Fibroblast of the conjunctiva (primary cell): ENCODE data around the gene CALHM2.
A peak's percentile ranks its signal among the peaks of the same experiment; 100 is the strongest.
"Not testable (repeated sequence)": the region's sequence is repeated elsewhere in the genome, so short reads cannot be mapped to it uniquely, and the experiment has no call there.

Experiments
- DNase-seq: peaks from one replicate; pipeline ENCODE4 v3.0.0-alpha.2; 2010; ENCODE audit warnings: low read depth

CALHM2 gene, protein sequence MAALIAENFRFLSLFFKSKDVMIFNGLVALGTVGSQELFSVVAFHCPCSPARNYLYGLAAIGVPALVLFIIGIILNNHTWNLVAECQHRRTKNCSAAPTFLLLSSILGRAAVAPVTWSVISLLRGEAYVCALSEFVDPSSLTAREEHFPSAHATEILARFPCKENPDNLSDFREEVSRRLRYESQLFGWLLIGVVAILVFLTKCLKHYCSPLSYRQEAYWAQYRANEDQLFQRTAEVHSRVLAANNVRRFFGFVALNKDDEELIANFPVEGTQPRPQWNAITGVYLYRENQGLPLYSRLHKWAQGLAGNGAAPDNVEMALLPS

DNA sequence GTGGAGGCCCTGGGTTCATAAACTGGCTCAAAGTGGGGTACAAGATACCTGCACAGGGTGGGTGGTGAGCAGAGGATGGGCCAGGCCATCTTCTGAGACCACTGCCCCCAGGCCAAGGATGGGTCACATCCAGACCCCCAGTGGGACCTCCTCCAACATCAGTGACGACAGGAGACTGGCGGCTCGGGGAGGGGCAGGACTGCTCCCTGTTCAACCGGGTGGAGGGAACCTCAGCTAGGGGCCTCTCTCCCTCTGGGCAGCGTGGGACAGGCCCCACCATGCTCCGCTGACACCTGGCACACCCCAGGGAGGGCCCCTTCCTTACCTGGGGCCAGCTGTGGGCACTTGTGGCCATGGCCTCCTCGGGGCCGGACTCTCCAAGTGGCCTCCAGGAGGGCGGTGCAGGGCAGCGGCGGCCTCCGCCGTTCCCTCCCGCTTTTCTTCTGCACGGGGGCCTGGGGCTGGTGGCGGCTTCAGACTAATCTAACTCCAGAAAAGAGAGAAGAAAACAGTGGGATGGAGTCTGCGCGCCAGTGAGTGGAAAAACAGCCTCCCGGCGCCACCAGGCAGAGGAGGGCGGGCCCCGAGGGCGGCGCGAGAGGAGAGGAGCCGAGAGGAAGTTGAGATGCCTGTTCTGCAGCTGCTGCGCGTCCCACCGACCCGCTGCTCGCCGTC is at the start of gene CALHM2:
Gene CALHM2 (minus strand): TSS at position 540 of the 675 bp plus-strand sequence. CDS start 2,429 bp downstream, outside the sequence.
- DNase-seq, result no peak

DNA sequence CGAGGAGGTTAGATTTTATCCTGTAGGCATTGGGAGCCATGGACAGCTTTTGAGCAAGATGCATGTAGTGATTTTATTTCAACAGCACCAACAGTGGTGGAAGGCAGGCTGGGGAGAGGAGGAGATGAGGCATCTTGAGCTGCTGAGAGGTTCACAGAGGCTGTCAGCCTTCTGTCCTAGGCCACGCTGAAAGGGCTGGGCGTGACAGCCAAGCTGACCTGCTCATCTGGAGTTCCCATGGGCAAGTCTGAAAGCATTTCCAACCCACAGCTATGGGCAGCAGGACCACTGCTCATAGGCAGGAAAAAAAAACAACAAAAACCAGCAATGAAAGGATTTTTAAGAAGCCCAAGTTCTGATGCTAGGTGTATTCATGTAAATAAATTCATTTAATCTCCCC is 49.0 kb upstream of the CALHM2 start:
- DNase-seq, result no peak

DNA sequence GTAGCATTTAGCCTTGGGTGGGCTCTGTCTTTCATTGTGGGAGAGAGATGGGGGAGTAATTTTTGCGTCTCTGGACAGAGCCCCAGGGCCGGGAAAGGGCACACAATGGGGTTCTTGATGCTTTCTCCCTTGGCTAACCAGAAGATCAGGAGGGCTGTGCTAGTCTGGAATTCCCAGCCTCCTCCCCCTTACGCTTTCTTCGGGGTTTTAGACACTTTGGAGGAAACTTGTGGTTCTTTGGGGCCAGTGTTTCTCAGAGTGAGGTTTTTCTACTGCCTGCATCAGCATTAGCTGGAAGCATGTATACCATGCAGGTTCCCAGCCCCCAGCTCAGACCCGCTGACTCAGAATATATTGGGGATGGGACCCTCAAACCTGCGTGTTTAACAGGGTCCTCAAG is 48.3 kb upstream of the CALHM2 start:
- no peak for DNase-seq

DNA sequence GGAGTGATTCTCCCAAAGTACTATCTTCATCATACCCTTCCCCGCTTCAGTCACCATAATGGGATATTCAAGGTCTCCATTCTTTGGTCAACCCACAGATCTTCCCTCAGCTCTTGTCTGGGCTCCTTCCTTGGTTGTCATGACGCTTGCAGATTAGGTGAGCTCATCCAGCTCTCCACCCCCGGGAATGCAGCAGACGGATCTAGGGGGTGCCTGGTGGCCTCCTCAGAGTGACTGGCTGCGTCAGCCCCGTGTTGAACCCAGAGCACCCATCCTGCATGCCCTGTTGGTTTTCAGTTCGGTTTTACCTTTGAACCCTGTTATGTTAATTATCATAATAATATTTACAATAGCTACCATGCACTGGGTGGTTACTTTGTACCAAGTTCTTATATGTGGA is 47.7 kb upstream of the CALHM2 start:
- no peak for DNase-seq

DNA sequence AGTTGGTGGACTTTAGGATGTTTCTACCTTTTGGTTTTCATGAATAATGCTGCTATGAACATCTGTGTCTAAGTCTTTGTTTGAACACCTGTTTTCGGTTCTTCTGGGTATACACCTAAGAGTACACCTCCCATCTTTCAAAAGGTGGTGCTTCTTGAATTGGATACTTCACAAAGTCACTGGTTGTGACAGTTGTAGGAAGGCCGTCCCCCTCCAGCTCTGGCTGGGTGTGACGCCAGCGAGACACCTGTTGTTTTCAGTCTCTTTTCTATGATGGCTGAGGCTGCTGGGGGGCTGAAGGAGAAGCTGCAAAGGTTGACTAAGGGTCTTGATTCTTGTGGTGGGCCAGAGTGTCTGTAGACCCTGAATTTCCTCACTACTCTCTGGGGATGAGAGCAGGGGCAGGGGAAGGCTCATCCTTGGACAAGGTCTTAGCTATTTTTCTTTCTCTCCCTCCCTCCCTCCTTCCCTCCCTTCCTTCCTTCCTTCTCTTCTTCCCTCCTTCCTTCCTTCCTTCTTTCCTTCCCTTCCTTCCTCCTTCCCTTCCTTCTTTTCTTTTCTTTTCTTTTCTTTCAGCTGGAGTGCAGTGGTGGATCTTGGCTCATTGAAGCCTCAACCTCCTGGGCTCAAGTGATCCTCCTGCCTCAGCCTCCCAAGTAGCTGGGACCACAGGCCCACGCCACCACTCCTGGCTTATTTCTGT is 46.9 kb upstream of the CALHM2 start:
- DNase-seq, result no peak

DNA sequence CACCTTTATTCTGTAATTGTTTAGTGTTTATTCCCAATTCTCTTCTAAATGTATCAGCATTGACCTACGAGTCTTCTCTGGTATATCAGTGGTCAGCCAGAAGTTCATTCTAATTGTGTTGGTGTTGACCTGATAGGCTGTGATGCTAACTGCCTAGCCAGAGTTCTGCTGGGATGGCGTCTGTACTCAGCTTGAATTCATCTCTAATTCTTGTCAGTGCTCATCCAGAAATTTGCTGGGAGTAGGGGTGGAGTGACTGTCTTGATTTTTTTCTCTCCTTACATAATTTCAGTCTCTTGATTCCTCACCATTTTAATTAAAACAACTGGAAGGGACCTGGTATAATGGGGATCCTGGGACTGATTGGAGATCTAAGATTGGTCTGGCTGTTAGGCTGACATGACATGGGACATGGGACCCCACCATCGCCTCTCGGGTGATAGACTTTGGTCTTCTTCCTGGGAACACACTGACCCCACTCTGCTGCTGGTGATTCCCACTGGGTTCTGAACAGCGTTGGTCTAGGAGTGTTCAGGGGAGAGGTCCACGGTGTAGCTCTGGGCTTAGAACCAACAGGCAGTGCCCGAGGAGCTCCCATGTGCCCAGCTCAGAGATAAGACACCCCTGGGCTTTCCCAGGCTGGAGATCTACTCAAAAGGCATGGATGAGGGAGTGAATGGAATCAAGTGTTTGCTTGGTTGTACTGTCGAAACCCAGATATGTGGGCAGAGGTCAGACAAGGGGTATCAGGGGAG is 45.2 kb upstream of the CALHM2 start:
- DNase-seq, result no peak

DNA sequence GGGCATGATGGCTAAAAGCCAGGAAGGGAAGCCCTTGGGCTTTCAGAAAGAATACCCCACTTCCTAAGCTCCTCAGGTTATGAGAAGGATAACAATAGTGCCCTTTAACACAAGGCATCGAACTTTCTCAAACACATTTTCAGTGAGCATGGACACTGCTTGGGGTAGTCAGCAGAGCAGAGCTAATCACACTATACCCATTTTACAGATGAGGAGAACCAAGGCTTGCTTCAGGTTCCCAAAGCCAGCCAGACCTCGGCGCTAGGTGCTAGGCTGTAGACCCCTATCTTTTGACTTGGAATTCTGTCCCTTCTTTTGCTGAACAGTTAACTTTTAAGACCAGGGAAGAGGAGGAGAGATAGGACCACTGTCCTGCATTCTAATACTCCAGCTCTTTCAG is 43.2 kb upstream of the CALHM2 start:
- no peak for DNase-seq

DNA sequence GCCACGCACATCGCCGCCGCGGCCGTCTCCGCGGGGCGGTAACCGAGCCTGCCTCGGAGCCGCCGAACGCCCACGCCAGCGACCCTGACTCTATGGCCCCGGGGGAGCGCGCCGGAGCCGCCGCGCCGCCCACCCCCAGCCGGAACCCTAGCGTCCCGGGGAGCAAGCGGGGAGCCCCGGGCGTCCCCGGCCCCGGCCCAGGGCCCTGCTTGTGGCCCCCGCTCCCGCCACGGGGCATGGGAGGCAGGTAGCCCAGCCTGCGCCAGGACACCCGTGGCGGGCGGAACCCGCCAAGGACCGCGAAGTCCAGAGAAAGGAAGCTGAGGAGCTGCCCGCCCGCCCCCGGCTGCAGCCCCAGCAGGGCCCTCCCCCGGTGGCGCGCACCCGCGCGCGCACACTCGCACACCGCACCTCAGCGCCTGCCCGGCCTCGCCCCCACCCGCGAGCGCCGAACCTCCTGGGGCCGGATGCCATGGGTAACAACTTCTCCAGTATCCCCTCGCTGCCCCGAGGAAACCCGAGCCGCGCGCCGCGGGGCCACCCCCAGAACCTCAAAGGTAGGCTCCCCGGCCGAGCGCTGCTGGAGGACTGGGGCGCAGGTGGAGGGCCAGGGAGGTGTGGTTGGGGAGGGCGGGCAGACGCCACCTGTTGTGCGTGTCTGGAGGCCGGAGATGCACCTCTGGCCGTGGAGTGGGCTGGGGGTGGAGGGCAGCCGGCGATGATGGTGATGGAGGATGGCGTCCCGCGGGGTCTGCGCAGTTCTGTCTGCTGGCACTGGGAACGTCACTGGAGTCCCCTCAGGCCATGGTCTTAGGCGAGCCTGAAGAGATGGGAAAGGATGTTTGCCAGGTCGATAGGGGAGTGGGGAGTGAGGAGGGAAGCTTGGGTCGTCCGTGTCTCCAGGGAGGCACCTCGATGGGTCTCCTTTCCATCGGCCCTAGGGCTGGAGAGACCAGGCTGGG is 42.0 kb upstream of the CALHM2 start:
- DNase-seq, result no peak

DNA sequence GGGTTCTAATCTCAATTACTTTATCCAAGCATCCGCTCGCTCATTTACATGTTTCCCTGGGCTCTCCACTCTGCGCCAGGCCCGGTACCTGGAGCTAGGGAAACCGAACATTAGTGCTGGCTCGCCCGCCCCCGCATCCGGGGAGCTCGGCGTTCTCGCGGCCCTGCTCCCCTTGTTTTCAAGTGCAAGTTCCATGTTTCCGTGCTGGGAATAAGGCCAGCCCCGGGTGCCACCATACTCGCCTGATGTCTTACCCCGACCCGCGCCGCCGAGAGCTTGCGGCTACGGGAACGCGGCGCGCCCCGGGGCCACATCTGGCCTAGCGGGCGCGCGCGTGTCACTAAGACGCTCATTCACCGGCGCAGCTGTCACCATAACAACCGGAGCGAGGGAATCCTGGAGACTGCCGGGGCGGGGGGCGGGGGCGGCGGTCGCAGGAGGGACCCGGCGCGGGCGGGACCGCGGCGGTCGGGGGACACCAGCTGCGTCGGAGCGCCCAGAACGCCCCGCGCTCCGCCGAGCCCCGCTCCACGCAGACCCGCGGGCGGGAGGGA is 41.3 kb upstream of the CALHM2 start, which contains the start of gene NEURL1:
Gene NEURL1 (plus strand): TSS at position 344 of the 554 bp plus-strand sequence. CDS start 683 bp downstream, outside the sequence.
- no peak for DNase-seq

DNA sequence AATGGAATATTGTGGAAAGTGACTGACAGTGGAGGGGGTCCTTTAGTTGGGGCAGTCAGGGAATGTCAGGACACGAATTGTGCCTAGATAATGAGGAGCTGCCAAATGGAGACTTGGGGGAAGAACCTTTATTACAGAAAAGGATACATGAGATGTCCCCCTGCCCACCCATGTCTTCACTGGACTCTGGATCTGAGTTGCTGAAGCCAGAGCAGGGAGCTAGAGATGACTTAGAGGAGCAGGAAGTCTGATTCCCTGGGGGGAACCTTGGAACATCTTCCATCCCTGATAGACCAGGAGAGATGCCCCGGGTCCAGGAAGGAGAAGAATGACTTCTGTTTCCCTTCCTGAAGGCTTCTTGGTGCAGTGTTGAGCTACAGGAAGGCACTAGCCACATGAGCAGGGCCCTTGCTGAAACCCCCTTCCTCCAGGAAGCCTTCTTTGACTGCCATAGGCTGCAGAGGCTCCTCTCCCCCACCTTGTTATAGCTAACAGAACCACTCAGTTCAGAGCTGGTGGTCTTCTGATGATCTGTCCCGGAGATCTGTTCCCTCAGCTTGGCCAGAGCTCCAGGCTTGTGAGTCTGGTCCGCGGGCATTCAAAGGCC is 40.6 kb upstream of the CALHM2 start:
- no peak for DNase-seq

DNA sequence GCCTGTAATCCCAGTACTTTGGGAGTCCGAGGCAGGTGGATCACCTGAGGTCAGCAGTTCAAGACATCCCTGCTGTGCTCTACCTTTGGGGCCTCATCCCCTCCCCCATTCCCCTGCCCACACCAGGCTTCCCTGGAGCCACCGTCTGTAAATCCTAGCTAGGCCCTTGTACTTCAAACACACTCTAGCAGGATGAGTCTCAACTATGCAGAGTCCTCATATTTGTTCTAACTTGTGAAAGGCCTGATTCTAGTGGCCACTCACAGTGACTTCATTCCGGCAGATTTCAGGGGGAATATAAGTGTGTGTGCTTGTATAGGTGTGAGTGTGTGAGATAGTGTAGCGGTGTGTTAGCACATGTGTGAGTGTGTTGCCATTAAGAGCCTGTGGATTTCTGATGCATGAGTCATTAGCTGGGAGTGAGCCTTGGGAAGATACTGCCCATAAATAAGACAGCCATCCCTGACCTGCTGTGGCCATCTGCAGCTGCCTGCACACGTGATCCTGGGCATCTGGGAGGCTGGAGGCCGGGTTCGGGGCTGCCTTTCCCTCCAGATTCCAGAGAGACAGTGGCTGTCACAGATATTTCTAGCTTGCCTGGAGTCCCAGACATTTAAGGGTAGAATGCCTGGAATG is 39.7 kb upstream of the CALHM2 start:
- peak; percentile 78 for DNase-seq

DNA sequence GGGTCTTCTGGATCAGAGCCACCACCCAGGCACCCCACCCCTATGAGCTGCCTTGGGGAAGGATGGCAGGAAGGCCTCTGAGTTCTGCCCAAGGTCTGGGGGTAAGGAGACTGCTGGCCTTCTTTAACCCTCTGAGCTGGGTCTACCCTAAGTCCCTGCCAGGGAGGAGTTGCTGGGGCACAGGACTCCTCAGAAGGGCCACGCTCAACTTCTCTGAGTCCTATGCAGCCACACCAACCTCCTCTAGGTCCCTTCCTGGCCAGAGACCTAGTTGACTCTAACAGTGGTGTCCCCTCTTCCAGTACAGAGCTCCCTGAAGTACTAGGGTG is 38.8 kb upstream of the CALHM2 start:
- DNase-seq, result no peak

DNA sequence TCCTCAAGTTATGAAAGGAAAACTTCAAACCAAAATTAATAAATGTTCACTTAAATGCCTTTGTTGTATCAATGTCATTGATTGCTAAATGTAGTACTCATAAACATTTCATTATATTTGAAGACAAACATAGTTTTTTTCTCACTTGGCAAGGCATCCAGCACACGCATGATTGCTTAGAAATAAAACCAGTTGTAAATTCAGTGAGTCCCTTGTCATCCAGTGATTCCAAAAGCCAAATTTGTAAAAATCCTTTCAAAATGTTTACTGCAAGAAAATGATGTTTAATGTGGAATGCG is 35.2 kb upstream of the CALHM2 start:
- no peak for DNase-seq

DNA sequence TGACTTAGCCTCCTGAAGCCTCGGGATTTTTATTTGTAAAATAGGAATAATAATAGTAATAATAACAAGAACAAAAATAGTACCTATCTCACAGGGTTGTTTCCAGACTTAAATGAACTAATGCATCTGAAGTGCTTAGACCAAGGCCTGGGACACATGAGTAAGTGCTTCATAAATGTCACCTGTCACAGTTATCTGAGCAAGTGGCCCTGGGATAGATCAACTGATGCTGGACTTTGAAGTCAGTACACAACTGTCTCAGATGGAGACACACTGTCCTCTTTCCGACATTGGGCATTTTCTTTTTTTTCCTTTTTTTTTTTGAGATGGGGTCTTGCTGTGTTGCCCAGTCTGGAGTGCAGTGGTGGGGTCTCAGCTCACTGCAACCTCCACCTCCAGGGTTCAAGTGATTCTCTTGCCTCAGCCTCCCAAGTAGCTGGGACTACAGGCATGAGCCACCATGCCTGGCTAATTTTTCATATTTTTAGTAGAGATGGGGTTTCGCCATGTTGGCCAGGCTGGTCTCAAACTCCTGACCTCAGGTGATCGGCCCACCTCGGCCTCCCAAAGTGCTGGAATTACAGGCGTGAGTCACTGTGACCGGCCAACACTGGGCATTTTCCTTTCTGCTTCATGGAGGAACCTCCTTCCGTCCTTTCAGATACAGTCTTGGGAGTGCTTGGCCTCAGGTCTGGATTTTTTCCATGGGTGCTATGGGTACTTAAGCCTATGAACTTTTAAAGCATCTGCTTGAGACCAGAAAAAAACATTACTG is 34.7 kb upstream of the CALHM2 start:
- not testable (repeated sequence) for DNase-seq

DNA sequence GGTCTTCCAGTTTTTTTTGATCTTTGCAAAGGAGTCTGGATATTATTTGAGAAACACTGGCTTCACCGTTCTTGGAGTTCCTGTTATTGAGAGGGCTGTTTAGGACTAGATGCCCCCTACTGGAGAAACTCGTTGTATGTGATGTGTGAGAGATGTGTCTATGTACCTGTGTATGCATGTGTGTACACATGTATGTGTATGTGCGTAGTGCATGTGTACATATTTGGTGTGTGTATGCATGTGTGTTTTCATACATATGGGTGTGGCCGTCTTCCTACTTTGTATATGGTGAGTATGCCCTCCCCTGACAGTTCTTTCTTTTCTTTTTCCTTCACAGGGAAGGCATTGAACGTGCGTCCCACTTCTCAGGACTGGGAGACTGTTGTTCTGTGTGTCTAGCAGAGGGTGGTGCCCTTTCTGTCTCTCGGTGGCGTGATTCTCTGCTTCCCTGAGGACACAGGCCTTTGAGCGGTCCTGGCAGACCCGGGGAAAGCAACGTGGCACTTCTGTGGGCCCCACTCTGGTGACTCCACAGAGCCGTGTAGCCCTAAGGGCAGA is 29.9 kb upstream of the CALHM2 start:
- DNase-seq, result peak; percentile 63

DNA sequence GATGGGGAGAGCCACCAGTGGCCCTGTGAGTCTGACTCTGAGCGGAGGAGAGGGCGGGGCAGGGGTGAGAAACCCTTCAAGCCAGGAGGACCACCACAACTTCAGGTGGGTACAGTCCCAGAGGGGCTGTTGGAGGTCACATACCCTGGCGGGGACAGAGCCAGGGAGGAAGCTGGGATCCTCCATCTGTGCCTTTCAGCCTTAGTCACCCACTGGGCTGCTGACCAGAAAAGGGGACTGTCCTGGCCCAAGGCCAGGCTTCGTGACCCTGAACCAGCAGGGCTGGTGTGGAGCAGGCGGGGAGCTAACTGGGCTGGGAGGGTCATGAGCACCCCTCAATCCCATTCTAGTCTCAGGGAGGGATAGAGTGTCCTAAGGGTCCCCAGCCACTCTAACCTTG is 28.4 kb upstream of the CALHM2 start:
- no peak for DNase-seq

DNA sequence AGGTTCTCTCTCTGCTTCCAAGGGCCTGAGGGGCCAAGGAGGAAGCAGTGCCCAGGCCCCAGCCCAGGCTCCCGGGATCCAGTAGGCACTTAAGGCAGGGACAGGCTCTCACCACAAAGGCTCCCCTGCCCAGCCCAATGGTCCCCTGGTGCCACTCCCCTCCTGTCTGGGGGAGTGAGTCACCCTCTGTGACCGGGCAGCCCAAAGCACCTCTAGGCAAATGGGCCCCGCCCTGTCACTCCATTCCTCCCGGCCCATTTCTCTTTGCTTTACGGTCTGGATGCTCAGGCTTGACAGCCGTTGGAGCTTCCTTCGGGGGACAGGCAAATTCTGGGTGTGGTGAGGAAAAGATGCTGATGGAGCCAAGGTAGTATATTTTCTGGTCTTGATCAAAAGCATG is 27.0 kb upstream of the CALHM2 start, which contains the start of gene CALHM3:
Gene CALHM3 (minus strand): TSS at position 106 of the 400 bp plus-strand sequence. CDS start 208 bp downstream, outside the sequence.
- DNase-seq, result no peak

DNA sequence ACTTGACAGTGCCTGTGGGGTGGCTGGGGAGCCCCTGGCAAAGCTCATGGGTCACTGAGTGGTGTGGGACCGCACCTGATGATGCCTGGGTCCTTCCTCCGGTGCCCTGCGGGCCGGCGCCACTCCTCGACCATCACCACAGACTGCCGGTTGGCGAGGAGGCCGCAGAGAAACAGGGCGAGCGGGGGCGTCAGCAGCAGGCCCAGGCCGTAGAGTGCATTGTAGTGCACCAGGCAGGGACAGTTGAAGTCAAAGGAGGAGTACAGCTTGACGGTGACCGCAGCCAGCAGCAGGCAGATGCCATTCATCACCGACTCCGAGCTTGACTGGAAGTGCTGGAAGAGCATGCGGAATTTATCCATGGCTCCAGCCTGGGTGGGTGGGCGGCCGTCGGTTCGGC is 26.5 kb upstream of the CALHM2 start:
- no peak for DNase-seq
